Activated T-cell treated with anti-CD3 and anti-CD28 coated beads, Interleukin-2, amount 50 U/mL, for 72 hours (primary cell): ENCODE results near the gene KLHDC7B. TPM values are rescaled to one million over a fixed set of nuclear protein-coding genes. Genes with fewer than 3 reads are reported as not detected.

Experiments used
- ATAC-seq, 2 donors: fragments of 150-1000 bp; cut with Tn5 transposase; replicated peaks in 1 of 2; 2 replicates each; pipeline ENCODE4 v1.10.0; 2021; ENCODE audit warnings: moderate library complexity in 2 of 2, mild to moderate bottlenecking in 1 of 2
- DNase-seq, 2 donors: peaks; one replicate each; pipeline ENCODE4 v3.0.0; 2021 to 2022; ENCODE audit warnings: mixed read lengths in 1 of 2
- H3K27ac Mint-ChIP-seq: one replicate; pipeline ENCODE4 v1.8.0; 2022; ENCODE audit warnings: mild to moderate bottlenecking, moderate library complexity, mixed read lengths
- H3K27me3 Mint-ChIP-seq: one replicate; pipeline ENCODE4 v1.8.0; 2022; ENCODE audit warnings: low read depth, mixed read lengths
- H3K36me3 Mint-ChIP-seq, 2 donors: one replicate each; pipeline ENCODE4 v1.8.0; 2022; ENCODE audit warnings: mixed read lengths in 2 of 2, mild to moderate bottlenecking in 1 of 2; ENCODE audit not compliant: insufficient read depth in 2 of 2
- H3K4me1 Mint-ChIP-seq: one replicate; pipeline ENCODE4 v1.8.0; 2022; ENCODE audit warnings: low read depth, mixed read lengths
- H3K4me3 Mint-ChIP-seq, 2 donors: one replicate each; pipeline ENCODE4 v1.8.0; 2022; ENCODE audit warnings: mild to moderate bottlenecking in 2 of 2, mixed read lengths in 2 of 2, moderate library complexity in 2 of 2
- H3K9me3 Mint-ChIP-seq, 2 donors: one replicate each; pipeline ENCODE4 v1.8.0; 2022; ENCODE audit warnings: mixed read lengths in 2 of 2
- total RNA-seq, 2 donors: library from RNA; stranded (reverse); gene quantifications; one replicate each; pipeline ENCODE4 v1.2.3, GENCODE V29; 2022

Gene KLHDC7B
- total RNA-seq, 2 donors from 2014 or later = 45.5 to 49.1 TPM

DNA sequence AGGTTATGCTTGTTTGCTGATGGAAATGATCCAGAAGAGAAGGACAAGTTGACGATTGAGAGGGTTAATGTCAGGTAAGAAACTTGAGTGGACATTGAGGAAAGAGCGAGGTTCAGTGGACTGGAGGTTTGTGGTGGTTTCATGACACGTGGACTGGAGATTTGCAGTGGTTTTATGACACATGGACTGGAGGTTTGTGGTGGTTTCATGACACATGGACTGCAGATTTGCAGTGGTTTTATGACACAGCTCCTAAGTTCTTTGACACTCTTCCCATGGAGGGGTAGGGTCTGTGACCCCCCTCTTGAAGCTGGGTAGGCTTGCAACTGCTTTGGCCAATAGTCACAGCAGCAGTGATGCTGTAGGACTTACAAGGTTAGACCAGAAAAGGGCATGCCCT lies 49.5 kb downstream of the KLHDC7B start:
- Mint-ChIP-seq H3K27ac (no peak overlapping the region), H3K4me3 (no peak overlapping the region), H3K4me1 (no peaks in the 10 kb centered on the region), H3K36me3 (peaks cover 0 to 4% of the 10 kb centered on the region in 2 donors), H3K27me3 (peaks cover 7% of the 10 kb centered on the region), H3K9me3 (no peaks in the 10 kb centered on the region)
- DNase-seq (no peak), ATAC-seq (no peak)

DNA sequence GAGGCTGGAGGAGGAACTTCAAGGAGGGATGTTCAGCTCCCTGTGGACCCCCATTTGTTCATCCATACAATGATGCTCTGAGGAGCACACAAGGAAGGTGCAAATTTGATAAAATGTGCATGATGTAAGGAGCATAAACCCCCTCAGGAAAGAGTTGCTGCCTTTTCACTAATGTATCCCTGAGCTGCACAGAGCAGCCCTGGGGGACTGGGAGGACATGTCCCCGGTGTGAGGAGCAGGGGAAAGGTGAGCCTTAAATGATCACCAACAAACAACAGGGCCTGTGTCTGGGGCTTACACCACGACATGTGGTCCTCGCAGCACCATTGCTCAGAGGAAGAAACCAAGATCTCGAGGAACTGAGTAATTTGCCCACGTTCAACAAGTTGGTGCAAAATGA lies 51.4 kb downstream of the KLHDC7B start:
- ATAC-seq (no peak), DNase-seq (no peak)
- H3K9me3 Mint-ChIP-seq = no peaks in the 10 kb centered on the region
- no peak overlapping the region for H3K27ac Mint-ChIP-seq
- H3K4me3 Mint-ChIP-seq = no peak overlapping the region
- no peaks in the 10 kb centered on the region for H3K4me1 Mint-ChIP-seq
- peaks cover 0 to 5% of the 10 kb centered on the region in 2 donors for H3K36me3 Mint-ChIP-seq
- H3K27me3 Mint-ChIP-seq = peaks cover 16% of the 10 kb centered on the region

DNA sequence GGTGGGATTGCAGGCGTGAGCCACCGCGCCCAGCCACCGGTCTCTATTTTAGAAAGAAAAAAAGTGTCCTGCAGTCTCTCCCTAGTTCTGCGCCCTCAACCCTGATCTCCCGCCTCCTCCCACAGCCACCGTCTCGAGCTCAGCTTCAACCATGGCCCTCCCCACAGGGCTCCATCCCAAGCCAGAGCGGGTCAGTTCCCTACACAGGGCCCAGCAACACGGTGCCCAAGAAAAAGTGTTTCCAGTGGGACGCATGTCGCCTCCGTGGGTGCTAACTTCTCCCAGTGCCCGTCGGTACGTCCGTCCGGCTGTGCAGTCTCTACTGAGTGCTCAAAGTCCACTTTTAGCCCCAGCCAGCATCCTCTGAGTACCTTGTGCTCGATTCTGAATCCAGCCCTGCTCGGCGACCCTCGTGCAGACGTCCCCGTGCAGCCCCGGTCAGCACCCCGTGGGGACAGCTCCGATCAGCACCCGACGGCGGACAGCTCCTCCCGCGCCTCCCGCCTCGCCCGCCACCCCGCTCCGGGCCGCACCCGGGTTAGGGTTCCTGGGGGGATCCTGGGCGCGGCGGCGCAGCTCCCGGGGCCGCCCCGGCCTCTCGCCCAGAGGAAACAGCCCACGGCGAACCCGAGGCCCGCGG lies 54.2 kb downstream of the KLHDC7B start:
- ATAC-seq = peak; percentile 74 to 76
- peaks cover 0 to 5% of the 10 kb centered on the region in 2 donors for H3K36me3 Mint-ChIP-seq
- H3K4me3 Mint-ChIP-seq = peak overlapping the region; percentile 31 to 61
- H3K9me3 Mint-ChIP-seq = no peaks in the 10 kb centered on the region
- DNase-seq = peak; percentile 68 to 75
- H3K4me1 Mint-ChIP-seq = no peaks in the 10 kb centered on the region
- H3K27me3 Mint-ChIP-seq = peaks cover 28% of the 10 kb centered on the region
- H3K27ac Mint-ChIP-seq = no peak overlapping the region

DNA sequence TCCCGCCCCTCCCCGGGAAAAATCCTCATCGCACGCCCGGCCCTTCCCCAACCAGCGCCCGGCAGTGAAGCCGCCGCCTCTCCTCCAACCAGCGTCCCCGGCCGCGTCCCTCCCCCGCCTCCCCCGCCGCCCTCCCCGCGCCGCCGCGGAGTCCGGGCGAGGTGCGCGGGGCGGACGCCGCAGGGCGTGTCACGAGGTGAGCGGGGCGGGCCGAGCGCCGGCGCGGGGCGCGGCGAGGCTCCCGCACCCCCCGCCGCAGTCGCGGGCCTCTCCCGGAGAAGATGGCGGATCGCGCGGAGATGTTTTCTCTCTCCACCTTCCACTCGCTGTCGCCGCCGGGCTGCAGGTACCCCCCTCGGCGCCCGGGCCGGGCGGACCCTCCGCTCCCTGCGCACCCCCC lies 54.8 kb downstream of the KLHDC7B start, which contains the start of gene MAPK8IP2:
TSS of gene MAPK8IP2 (plus strand) at position 256 of the 400 bp plus-strand sequence. CDS start at position 282, 26 bp downstream.
- H3K36me3 Mint-ChIP-seq = peaks cover 0 to 5% of the 10 kb centered on the region in 2 donors
- DNase-seq (no peak), ATAC-seq (peak; percentile 52 to 55)
- no peaks in the 10 kb centered on the region for H3K4me1 Mint-ChIP-seq
- no peaks in the 10 kb centered on the region for H3K9me3 Mint-ChIP-seq
- H3K27ac Mint-ChIP-seq = no peak within 1 kb of the TSS
- peak within 1 kb of the TSS; percentile 31 to 76 for H3K4me3 Mint-ChIP-seq
- H3K27me3 Mint-ChIP-seq = peaks cover 28% of the 10 kb centered on the region

Other genes with a start within 250 kb of the KLHDC7B start
- 10 to 100 TPM; 30.2 to 34.0 TPM for gene PLXNB2, start 238.3 kb upstream of the KLHDC7B start, total RNA-seq
- gene DENND6B, start 218.9 kb upstream of the KLHDC7B start, total RNA-seq = 1 to 10 TPM; 6.4 to 8.5 TPM
- 10 to 100 TPM; 45.6 to 51.3 TPM for gene PPP6R2, start 202.6 kb upstream of the KLHDC7B start, total RNA-seq
- 100 to 1,000 TPM; 108 to 114 TPM for gene SBF1, start 70.9 kb upstream of the KLHDC7B start, total RNA-seq
- 10 to 100 TPM; 25.5 to 28.8 TPM for gene ADM2, start 64.4 kb upstream of the KLHDC7B start, total RNA-seq
- gene MIOX, start 59.0 kb upstream of the KLHDC7B start, total RNA-seq = 1 to 10 TPM; 3.4 to 5.2 TPM
- gene LMF2, start 38.2 kb upstream of the KLHDC7B start, total RNA-seq = 10 to 100 TPM; 64.8 to 64.9 TPM
- gene NCAPH2, start 37.7 kb upstream of the KLHDC7B start, total RNA-seq = 100 to 1,000 TPM; 120 to 141 TPM
- gene SCO2, start 20.3 kb upstream of the KLHDC7B start, total RNA-seq = 1 to 10 TPM; 8.3 to 8.5 TPM
- 100 to 1,000 TPM in 1 of 2 donors, 10 to 100 TPM in 1; 71.5 to 101 TPM for gene TYMP, start 15.9 kb upstream of the KLHDC7B start, total RNA-seq
- 1 to 10 TPM; 1.7 TPM for gene SYCE3, start 17.0 kb downstream of the KLHDC7B start, total RNA-seq
- 10 to 100 TPM; 85.3 to 88.0 TPM for gene CPT1B, start 32.5 kb downstream of the KLHDC7B start, total RNA-seq
- gene CHKB, start 37.0 kb downstream of the KLHDC7B start, total RNA-seq = 100 to 1,000 TPM in 1 of 2 donors, 10 to 100 TPM in 1; 95.6 to 110 TPM
- under 1 TPM; 0.60 to 0.62 TPM for gene MAPK8IP2, start 54.9 kb downstream of the KLHDC7B start, total RNA-seq
- 10 to 100 TPM; 19.8 to 26.8 TPM for gene ARSA, start 82.3 kb downstream of the KLHDC7B start, total RNA-seq
- gene SHANK3, start 126.9 kb downstream of the KLHDC7B start, total RNA-seq = under 1 TPM; 0.19 to 0.24 TPM
- gene ACR, start 192.3 kb downstream of the KLHDC7B start, total RNA-seq = not detected
- 10 to 100 TPM; 26.6 to 29.4 TPM for gene RABL2B, start 237.7 kb downstream of the KLHDC7B start, total RNA-seq